Activated T-helper 1 cell treated with anti-CD3 and anti-CD28 coated beads, Interleukin-2, amount 50 U/mL, for 16 hours (primary cell): ENCODE data around the gene IGFBP4.

ENCODE experiments used
- DNase-seq, 2 donors: peaks; one replicate each; pipeline ENCODE4 v3.0.0-alpha.2; 2020; ENCODE audit warnings: low read depth in 1 of 2, low spot score in 1 of 2

The IGFBP4 gene

DNA sequence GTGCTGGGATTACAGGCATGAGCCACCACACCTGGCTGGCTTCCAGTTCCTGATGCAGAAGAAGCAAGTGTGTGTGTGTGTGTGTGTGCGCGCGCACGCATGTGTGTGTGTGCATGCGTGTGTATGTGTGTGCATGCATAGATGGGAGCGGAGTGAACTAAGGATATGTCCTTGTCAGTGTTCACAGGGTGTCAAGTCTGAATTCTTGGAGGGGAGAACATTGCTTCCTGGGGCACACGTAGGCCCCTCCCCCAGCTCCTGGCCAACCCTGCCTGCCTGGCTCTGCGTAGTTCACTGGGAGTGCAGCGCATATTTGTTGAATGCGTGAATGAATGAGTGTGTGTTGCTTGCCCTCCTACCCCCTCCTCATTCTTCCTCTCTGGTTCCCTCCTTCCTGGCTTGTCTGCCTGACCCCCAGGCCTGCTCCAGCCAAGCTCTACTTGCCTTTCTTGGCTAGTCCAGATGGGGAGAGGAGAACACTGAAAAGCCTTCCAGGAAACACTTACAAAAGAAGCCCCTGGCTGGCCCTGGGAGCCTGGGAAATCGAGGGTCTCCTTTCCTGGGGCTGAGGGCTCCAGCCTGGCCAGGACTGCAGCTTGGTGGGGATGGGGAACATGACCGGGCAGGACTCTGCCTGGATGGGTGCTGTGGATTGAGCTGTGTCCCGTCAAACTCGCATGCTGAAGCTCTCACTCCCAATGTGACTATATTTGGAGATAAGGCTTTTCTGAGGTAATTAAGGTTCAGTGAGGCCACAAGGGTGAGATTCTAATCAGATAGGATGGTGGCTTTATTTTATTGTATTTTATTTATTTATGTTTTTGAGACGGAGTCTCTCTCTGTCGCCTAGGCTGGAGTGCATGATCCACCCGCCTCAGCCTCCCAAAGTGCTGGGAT, 27.9 kb downstream of the IGFBP4 start:
- no peak for DNase-seq

DNA sequence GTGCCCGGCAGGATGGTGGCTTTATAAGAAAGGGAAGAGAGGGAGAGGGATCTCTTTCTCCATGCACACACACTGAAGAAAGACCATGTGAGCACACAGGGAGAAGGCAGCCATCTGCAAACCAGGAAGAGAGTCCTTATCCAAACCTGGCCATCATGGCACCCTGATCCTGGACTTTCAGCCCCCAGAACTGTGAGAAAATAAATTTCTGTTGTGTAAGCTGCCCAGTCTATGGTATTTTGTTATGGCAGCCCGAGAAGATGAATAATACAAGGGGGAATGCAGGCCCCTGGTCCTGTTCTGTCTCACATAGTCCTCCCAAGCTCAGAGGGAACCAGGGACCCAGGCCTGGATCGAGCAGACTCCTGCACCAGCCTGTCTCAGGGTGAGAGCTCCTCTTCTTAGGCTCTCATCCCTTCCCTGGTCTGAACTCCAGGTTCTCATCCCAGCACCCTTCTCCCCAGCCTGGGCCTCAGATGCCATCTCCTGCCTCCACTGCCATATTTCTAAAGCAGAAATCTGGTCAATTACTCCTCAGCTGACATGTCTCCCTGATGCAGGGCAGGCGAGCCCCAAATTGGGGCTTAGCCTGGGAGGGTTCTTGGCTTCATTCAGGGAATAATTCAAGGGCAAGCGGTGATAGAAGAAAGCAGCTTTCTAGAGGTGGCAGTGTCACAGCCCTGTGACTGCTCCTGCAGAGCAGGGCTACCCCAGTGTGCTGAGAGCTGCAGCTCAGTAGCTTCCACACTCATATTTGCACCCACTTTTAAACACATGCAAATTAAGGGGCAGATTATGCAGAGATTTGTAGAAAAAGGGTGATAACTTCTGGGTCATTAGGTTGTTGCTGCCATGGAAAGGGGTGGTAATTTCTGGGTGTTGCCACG, 28.8 kb downstream of the IGFBP4 start:
- DNase-seq, result no peak

DNA sequence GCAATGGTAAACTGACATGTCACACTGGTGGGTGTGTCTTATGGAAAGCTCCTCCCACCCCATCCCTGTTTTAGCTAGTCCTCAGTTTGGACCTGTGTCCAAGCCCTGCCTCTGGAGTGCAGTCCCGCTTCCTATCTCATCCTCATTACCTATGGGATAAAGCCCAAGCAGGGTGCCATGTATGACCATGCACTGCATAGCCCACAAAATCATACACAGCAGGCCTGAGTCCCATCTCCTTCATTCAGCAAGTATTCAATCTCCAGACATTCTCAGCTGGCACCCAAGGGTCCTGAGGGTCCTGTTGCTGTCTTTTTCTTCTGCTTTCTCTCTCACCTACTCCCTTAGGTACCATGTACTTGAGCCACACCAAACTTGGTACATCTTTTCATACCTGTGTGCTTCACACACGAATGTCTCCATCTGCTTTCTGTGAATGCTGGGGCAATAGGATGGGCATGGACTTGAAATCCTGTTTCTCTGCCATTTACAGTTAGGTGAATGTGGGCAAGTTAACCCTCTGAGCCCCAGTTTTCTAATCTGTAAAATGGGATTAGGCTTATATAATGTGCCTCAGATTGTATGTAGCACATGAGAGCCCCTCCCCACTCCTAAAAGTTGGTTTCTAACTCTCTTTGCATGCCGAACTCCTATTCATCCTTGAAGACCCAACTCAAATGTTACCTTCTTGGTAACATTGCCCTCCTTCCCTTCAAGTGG, 29.6 kb downstream of the IGFBP4 start:
- DNase-seq, result no peak

DNA sequence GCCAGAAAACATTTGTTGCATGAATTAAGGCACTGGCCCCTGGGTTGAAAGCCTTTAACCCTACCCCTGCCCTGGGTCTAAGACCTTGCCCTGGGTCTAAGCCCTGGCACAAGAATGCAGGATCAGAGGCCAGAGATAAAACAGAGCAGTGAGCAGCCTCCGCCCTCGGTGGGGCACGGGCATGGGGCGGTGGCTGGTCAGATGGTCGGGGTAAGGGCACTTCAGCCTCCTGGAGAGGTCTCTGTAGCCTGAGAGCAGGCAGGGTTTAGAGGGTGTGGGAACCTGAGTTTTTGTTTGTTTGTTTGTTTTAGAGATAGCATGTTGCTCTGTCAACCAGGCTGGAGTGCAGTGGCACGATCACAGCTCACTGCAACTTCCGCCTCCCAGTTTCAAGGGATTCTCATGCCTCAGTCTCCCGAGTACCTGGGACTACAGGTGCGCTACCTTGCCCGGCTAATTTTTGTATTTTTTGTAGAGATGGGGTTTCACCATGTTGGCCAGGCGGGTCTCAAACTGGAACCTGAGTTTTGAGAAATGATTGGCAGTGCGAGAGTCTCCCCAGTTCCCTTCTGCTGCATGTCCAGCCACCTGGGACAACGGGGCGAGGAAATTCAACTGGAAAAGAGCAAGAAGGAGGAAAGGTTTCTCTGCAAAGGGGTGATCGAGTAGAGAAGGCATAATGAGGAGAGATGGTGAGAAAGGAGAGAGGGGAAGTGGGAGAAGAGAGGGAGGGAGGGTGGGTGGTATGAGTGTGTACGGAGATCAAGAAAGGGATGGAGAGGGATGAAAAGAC, 30.5 kb downstream of the IGFBP4 start:
- DNase-seq, result no peak

DNA sequence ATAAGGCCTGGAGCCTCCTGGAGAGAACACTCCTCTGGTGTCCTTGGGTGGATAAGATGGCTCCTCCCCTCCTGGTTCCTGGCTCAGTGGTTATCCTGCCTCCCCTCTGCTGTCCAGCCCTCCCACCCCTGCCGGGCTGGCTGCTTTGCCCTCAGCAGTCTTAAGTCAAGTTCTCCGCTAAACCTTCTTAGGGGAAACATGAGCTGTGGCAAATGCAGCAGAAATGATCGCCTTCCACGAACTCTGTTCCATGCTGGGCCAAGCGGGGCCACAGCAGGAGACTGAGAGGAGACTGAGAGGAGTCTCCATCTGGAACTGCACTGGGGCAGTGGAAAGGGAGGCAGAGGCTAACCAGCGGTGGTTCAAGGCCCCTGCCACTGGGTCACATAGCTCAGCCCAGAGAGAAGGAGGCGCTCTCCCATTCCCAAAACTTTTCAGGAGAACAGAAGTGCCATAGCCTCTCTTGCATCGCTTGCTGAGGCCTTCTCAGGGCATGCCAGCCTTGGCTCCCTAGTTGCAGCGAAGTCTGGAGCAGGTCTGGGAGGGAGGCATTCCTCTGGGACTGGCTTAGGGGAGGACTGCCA, 31.3 kb downstream of the IGFBP4 start:
- no peak for DNase-seq

- no peak for DNase-seq
These were observed 32.1 kb downstream of the IGFBP4 start for GRCh38 chr17:40475234-40475908.

DNA sequence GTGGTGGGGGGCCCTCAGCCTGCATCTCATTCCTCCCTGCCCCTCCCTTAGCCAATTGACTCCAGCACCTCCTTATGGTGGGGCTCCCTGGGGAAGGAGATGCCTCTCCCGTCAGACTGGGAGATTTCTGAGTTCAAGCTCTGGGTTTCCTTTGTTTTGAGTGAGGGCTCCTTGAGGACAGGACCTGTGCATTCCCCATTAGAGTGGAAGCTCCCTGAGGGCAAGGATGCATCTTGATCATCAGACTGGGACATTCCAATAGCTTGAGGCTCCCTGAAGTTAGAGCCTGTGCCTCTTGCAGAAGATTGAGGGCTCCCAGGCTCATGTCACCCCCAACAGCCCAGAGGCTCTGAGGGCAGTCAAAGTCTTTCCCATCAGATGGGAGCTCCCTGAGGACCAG, 34.5 kb downstream of the IGFBP4 start:
- no peak for DNase-seq

- no peak for DNase-seq
These were observed 35.2 kb downstream of the IGFBP4 start for GRCh38 chr17:40478486-40478885.

- DNase-seq, result no peak
These were observed 36.7 kb downstream of the IGFBP4 start for GRCh38 chr17:40479754-40480480.

DNA sequence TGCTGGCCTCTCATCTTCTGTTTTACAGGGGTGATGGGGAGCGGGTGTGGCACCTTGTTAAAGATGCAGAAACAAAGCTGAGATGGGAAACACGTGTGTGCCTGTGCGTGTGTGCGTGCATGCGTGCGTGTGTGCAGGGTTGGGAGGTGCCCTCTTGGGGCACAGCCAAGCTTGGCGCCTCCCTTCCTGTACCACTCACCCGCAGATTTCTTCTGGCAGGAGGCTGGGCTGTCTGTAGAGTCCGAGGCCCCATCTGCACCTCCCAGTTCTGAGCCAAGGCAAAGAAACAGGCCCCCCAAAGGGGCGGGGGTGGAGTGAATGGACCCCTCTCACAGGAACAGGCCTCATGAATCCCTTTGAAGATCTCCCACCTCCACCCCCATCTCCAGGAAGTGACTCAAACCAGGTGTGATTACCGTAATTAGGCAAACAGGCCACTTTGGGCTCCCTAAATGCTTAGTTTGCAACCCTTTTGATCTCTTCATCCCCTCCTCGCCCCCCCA, 37.3 kb downstream of the IGFBP4 start:
- DNase-seq, result peak; percentile 58 to 75

GRCh38 chr17:40481106-40481505, 37.9 kb downstream of the IGFBP4 start:
- DNase-seq, result no peak

DNA sequence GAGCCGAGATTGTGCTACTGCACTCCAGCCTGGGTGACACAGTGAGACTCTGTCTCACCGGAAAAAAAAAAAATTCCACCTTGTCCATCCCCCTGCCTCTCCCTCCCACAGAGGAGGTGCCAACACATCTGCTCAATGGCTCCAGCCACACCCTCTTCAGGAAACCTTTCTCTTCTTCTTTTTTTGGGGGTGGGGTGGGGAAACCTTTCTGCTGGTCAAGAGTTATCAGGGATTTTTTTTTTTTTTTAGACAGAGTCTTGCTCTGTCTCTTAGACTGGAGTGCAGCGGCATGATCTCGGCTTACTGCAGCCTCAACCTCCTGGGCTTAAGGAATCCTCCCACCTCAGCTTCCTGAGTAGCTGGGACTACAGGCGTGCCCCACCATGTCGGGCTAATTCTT, 39.5 kb downstream of the IGFBP4 start:
- DNase-seq, result no peak

GRCh38 chr17:40483679-40484078, 40.4 kb downstream of the IGFBP4 start:
- no peak for DNase-seq

DNA sequence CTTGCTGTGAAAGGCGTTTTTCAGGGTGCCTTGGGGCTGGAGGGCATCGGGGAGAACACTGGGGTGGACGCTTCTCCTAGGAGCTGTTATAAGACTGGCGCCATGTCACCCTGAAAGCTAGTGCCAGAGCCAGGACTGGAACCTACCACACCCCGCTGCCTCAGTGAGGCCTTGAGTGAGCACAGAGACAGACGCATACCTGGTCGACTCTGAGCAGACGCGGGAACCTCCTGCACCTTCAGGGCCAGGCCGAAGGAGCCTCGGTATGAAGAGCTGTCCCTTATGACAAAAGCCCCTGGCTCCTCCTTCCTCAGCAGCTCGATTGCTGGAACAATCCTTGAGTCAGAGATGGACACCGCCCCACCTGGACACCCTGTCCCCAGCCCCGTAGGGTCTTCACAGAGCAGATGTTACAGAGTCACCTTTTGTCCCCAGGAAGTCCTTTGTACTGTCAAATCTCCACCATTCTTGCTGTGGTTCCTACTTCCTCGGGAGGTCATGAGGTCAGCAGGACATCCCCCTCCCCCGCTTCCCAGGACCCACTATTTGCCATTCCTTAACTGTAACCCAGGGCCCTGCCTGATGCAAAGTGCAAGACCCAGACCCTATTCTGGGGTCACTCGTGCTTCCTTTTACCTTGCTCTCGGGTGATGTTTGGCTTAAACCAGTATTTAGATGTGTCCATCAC, 41.2 kb downstream of the IGFBP4 start:
- DNase-seq, result no peak

DNA sequence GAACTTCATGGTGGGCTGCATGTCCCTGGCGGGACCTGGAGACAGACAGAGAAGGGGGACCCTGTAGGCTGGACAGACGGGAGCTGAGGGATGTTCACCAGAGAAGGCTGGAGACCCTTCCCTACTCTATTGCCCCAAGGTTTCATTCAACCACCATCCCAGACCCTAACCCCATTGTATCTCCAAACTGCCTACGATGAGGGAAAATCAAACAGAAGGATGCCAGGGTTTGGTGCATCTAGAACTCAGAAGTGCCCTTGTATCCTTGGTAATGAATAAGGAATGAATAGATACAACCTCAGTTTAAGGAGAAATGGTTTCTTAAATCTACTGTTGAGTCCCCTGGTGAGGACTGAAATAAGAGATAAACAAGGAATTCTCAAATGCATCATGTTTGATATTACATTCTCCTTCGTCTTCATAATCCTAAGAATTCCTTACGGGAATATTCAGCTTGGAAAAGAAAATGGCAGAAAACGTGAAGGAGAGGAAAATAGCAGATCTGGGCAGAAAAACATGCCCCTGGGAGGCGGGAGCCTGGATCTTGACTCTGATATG, 41.8 kb downstream of the IGFBP4 start:
- DNase-seq, result no peak

DNA sequence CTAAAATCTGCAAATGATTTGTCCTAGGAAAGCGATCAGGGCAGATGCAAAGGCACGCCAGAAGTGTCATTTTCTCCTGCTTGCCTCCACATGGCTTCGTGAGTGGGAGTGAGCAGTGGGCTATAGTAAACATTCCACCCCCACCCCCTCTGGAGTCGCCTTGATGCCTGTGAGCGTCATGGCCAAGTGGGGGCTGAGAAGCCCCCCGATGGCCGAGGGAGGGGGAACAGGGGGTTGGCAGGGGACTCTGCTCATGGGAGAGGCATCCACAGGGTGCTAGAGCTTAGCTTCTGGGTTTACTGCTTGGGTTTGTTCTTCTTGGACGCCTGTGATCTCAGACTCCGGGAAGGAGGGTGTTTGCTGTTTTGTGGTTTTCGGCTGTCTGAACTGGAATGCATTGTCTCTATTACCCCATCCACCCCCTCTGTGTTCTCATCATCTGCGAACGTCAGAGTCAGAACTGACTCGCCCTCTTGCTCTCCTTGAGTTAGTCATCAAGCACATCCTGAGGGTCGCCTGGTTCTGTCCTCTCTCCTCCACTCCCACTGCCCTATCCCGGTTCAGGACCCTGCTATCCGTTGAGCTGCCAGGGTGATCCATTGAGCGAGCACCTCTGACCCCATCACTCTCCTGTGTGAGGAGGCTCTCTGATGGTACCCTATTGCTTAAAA, 42.7 kb downstream of the IGFBP4 start:
- DNase-seq, result no peak
